Measurements from ENCODE around the gene PIK3CB. TPM values are rescaled to one million over a fixed set of nuclear protein-coding genes. Genes with fewer than 3 reads are reported as not detected.

PIK3CB gene
- total and polyA plus RNA-seq, 2 of the 8 experiments (the other 6 are each of a cell fraction or from before 2014, with no cell fraction given), result 8.3 to 35.2 TPM

DNA sequence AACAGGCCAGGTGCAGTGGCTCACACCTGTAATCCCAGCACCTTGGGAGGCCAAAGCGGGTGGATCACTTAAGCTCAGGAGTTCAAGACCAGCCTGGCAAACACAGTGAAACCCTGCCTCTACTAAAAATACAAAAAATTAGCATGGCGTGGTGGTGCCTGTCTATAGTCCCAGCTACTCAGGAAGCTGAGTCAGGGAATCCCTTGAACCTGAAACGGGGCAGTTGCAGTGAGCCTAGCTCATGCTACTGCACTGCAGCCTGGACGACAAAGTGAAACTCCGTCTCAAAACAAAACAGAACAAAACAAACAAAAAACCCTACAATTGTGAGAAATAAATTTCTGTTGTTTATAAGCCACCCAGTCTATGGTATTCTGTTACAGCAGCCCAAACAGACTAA, 94.7 kb downstream of the PIK3CB start (continued):
- TF ChIP-seq, protein P1, sequence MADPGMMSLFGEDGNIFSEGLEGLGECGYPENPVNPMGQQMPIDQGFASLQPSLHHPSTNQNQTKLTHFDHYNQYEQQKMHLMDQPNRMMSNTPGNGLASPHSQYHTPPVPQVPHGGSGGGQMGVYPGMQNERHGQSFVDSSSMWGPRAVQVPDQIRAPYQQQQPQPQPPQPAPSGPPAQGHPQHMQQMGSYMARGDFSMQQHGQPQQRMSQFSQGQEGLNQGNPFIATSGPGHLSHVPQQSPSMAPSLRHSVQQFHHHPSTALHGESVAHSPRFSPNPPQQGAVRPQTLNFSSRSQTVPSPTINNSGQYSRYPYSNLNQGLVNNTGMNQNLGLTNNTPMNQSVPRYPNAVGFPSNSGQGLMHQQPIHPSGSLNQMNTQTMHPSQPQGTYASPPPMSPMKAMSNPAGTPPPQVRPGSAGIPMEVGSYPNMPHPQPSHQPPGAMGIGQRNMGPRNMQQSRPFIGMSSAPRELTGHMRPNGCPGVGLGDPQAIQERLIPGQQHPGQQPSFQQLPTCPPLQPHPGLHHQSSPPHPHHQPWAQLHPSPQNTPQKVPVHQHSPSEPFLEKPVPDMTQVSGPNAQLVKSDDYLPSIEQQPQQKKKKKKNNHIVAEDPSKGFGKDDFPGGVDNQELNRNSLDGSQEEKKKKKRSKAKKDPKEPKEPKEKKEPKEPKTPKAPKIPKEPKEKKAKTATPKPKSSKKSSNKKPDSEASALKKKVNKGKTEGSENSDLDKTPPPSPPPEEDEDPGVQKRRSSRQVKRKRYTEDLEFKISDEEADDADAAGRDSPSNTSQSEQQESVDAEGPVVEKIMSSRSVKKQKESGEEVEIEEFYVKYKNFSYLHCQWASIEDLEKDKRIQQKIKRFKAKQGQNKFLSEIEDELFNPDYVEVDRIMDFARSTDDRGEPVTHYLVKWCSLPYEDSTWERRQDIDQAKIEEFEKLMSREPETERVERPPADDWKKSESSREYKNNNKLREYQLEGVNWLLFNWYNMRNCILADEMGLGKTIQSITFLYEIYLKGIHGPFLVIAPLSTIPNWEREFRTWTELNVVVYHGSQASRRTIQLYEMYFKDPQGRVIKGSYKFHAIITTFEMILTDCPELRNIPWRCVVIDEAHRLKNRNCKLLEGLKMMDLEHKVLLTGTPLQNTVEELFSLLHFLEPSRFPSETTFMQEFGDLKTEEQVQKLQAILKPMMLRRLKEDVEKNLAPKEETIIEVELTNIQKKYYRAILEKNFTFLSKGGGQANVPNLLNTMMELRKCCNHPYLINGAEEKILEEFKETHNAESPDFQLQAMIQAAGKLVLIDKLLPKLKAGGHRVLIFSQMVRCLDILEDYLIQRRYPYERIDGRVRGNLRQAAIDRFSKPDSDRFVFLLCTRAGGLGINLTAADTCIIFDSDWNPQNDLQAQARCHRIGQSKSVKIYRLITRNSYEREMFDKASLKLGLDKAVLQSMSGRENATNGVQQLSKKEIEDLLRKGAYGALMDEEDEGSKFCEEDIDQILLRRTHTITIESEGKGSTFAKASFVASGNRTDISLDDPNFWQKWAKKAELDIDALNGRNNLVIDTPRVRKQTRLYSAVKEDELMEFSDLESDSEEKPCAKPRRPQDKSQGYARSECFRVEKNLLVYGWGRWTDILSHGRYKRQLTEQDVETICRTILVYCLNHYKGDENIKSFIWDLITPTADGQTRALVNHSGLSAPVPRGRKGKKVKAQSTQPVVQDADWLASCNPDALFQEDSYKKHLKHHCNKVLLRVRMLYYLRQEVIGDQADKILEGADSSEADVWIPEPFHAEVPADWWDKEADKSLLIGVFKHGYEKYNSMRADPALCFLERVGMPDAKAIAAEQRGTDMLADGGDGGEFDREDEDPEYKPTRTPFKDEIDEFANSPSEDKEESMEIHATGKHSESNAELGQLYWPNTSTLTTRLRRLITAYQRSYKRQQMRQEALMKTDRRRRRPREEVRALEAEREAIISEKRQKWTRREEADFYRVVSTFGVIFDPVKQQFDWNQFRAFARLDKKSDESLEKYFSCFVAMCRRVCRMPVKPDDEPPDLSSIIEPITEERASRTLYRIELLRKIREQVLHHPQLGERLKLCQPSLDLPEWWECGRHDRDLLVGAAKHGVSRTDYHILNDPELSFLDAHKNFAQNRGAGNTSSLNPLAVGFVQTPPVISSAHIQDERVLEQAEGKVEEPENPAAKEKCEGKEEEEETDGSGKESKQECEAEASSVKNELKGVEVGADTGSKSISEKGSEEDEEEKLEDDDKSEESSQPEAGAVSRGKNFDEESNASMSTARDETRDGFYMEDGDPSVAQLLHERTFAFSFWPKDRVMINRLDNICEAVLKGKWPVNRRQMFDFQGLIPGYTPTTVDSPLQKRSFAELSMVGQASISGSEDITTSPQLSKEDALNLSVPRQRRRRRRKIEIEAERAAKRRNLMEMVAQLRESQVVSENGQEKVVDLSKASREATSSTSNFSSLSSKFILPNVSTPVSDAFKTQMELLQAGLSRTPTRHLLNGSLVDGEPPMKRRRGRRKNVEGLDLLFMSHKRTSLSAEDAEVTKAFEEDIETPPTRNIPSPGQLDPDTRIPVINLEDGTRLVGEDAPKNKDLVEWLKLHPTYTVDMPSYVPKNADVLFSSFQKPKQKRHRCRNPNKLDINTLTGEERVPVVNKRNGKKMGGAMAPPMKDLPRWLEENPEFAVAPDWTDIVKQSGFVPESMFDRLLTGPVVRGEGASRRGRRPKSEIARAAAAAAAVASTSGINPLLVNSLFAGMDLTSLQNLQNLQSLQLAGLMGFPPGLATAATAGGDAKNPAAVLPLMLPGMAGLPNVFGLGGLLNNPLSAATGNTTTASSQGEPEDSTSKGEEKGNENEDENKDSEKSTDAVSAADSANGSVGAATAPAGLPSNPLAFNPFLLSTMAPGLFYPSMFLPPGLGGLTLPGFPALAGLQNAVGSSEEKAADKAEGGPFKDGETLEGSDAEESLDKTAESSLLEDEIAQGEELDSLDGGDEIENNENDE (IDR thresholded peaks at IDR 0.05; ENCODE audit: insufficient replicate concordance, low read length), result no peak
